GM12873 (cell line): ENCODE data around the gene TES.

Experiments used
- TF ChIP-seq, protein P1 (sequence below): IDR thresholded peaks from 2 replicates; pipeline ENCODE4 v1.5.1; 2012; ENCODE audit warnings: low read depth, mild to moderate bottlenecking, moderate library complexity, low read length, control low read depth; ENCODE audit not compliant: insufficient read depth; ENCODE audit errors: missing control alignments

TES gene

DNA sequence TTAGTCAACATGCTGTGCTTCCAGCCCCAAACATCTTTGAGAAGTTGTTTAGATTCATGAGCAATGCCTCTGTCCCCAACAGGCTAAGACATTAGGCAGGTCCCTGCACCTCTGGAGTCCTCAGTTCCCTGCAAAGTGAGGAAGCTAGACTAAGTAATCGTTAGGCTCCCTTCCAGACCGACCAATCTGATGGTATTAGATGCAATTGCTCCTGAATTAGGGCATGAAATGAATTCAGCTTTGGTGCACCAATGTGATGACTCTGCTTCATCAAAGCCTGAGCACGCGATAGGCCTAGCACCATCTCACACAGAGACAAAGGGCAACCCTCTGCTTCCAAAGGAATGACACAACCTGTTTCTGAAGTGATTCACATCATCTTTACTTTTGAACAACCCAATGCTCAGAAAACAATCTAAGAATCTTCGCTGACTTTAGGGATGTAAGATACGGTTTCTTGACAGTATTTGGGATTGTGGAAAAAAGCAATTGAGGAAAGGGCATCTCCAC lies 723 bp upstream of the TES start:
- TF ChIP-seq, protein P1, sequence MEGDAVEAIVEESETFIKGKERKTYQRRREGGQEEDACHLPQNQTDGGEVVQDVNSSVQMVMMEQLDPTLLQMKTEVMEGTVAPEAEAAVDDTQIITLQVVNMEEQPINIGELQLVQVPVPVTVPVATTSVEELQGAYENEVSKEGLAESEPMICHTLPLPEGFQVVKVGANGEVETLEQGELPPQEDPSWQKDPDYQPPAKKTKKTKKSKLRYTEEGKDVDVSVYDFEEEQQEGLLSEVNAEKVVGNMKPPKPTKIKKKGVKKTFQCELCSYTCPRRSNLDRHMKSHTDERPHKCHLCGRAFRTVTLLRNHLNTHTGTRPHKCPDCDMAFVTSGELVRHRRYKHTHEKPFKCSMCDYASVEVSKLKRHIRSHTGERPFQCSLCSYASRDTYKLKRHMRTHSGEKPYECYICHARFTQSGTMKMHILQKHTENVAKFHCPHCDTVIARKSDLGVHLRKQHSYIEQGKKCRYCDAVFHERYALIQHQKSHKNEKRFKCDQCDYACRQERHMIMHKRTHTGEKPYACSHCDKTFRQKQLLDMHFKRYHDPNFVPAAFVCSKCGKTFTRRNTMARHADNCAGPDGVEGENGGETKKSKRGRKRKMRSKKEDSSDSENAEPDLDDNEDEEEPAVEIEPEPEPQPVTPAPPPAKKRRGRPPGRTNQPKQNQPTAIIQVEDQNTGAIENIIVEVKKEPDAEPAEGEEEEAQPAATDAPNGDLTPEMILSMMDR = no peak

DNA sequence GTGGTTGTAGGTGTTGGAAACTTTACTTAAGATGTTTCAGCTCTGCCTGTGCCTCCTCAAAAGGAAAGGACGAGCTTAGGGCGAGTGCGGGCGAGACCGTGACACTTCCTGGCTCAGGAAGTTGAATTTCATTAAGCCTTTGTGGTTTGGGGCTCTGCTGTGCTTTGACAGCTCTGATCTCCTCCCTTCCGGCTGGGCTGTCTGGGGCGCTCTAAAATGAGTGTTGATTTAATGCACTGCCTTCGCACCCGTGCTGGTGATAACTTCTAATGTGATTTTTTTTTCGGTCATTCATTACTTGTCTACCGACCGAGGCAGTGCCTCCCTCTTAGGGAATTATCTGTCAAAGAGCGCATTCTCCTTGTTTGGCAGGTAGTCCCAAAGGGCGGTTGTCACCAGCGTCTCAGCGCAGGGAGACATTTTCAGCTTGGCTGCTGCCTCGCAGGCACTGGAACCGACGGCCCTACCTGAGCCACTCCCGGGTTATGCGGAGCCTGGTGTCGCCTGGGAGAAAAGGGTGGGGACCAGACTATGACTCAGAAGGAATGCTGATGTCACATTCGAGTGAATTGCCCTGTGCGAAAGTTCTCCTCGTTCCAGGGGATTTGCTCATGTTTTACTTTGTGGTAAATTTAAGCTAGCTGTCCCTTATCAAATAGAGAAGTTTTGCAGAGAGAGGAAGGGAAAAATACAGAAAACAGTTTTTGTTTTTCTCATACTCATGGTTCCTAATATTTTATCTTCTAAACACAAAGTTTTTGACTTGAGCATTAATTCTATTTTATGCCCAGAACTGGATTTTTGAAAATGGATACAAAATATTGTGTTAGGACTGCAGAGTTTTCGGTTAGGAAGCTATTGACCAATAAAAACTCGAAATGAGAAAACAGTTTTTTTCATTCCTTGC lies 920 bp downstream of the TES start:
- TF ChIP-seq, protein P1 = no peak

DNA sequence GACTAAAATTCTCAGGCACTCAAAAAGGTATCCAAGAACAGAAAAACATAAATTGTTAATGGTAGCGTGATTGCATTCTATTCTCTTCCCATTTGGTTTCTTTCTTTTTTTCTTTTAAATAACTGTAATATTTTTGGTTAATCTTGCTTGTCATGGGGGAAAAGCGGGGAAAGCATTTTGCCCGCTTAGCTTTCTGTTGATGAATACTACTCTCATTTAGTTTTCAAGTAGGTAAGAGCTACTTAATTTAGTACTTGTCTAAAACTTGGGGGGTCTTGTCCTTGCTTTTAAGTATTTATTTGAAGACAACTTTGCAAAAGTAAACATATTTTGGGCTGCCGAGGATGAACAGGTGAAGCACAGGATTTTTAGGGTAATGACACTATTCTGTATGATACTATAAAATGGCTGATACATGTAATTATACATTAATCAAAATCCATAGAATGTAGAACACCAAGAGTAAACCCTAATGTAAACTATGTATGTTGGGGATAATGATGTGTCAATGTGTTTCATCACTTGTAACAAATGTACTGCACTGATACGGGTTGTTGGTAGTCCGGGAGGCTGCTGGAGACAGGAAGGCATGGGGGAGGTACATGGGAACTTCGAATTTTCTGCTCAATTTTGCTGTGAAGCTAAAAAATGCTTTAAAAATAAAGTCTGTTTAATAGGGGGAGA lies 1.7 kb downstream of the TES start:
- TF ChIP-seq, protein P1 = no peak

DNA sequence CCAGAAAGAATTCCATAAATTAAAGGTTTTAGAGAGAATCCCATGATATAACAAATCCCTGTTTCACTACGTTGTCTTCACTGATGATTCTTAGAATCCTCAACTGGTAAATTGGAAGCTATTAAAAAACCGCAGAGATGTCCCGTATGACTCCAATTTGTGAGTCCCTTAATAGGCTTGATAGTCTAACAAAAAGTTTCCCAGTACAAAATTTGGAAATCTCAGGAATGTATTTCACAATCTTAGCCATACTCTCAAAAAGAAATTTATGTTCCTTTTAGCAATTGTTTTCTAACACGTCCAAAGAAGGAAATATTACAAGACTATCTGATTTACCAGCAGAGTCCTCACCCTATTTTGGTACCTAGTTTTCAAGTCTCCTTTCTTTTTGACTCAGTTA lies 2.5 kb downstream of the TES start:
- TF ChIP-seq, protein P1 = no peak

DNA sequence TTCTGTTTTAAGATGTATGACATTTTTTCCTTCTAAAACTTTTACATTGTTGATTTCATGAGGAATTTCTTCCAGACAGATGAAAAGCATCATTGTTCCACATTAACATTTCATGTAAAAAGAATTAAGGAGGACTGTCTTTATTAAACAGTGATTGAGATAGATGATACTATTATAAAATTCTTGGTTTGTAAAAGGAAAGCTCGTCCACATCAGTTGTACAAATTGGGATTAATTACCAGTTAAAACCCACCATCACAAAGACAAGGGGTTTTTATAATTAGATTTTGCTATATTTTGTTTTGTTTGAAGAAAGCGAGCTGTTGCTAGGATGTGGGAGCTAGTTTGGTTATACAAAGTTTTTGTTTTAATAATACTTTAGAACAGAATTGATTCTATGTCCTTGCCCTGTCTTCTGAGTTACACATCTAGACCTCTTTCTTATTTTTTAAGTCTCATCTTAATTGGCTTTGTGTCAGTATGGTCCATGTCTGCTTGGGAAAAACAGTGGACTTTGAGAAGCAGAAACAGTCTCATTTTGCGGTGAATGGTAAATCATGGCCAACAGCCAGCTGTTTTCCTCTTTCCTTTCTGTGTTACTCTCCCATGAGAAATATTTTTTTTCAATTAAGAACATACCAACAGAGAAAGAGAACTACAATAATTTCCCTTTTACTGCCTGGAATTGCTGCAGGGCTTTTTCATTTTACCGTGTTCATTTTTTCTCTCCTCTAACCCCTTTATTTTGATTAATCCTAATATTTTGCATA lies 3.2 kb downstream of the TES start:
- TF ChIP-seq, protein P1 = no peak

DNA sequence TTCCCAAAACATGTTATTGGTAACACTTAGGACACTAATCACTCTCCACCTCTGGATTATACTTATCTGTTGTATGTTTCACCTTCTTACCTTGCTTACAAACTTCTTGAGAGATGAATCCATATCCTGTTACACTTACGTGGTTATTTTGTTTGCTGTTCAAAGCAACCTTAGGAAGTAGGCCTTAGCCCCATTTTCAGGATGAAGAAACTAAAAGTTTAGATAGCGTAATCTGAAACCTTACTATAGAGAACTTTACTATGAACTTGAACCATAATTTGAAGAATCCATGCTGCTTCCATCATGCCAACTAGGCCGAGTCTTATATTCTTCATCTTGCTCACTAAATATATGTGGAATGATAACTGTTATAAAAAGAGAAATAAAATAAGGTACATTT lies 4.6 kb downstream of the TES start:
- TF ChIP-seq, protein P1 = no peak
